PC-3 (cell line): ENCODE results near the gene ZNF366.

Source experiments
- EZH2 ChIP-seq: fragments of 300-600 bp; sonication (generic); IDR thresholded peaks from one replicate; pipeline ENCODE4 v1.6.1; 2017; ENCODE audit warnings: antibody characterized with exemption, mild to moderate bottlenecking, low read length; ENCODE audit not compliant: unreplicated experiment
- EZH2phosphoT487 ChIP-seq: fragments of 300-600 bp; sonication (generic); IDR thresholded peaks from 2 replicates; pipeline ENCODE4 v1.6.1; 2018; ENCODE audit warnings: mild to moderate bottlenecking, antibody characterized with exemption, low read length, borderline replicate concordance
- TF ChIP-seq, protein P1 (sequence below): fragments of 300-600 bp; sonication (generic); conservative IDR thresholded peaks from 2 replicates; pipeline ENCODE4 v1.5.1; 2017; ENCODE audit warnings: antibody characterized with exemption, low read depth, mild to moderate bottlenecking, low read length

DNA sequence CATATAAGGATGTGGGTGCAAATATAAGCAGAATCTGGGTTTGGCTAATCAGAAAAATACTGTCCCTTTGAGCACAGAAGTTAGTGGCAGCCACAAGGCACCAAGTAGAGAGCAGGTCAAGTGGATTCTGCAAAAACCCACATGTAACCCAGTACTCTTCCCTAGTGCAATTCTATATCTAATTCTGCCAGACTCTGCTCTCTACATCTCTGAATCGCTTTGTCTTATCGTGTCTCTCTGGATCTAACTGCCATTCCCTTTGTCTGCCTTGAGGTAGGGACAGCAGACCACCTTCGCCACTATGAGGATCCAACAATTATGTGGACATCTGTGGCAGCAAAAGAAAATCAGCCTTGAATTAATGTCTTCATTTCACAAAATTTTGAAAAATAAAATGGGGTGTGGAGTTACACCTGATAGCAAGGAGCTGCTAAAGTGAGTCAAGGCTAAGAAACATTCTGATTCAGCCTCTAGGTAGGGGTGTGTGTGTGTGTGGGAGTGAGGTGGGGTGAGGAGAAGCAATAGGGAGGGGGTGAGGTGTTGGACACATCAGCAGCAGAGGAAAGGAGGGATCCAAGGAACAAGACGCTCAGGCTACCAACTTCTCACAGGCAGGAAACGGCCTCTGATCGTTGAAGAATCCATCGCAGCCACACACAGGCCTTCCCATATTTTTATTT lies 33.7 kb upstream of the ZNF366 start:
- TF ChIP-seq, protein P1, sequence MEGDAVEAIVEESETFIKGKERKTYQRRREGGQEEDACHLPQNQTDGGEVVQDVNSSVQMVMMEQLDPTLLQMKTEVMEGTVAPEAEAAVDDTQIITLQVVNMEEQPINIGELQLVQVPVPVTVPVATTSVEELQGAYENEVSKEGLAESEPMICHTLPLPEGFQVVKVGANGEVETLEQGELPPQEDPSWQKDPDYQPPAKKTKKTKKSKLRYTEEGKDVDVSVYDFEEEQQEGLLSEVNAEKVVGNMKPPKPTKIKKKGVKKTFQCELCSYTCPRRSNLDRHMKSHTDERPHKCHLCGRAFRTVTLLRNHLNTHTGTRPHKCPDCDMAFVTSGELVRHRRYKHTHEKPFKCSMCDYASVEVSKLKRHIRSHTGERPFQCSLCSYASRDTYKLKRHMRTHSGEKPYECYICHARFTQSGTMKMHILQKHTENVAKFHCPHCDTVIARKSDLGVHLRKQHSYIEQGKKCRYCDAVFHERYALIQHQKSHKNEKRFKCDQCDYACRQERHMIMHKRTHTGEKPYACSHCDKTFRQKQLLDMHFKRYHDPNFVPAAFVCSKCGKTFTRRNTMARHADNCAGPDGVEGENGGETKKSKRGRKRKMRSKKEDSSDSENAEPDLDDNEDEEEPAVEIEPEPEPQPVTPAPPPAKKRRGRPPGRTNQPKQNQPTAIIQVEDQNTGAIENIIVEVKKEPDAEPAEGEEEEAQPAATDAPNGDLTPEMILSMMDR = no peak
- no peak for TF ChIP-seq EZH2
- no peak for TF ChIP-seq EZH2phosphoT487
